ENCODE measurements around the gene SPN.
"Not testable (repeated sequence)": the region's sequence is repeated elsewhere in the genome, so short reads cannot be mapped to it uniquely, and the experiment has no call there.

Gene SPN

DNA sequence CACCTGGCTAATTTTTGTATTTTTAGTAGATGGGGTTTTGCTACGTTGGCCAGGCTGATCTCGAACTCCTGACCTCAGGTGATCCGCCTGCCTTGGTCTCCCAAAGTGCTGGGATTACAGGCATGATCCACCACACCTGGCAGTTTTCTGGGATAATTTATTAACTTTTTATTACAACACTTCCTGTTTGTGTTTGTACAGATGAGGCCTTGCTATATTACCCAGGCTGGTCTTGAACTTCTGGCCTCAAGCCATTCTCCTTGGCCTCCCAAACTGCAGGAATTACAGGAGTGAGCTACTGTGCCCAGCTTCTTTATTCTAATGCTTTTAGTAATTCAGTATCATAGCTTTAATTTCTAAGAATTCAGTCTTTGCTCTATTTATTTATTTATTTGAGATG is 16.1 kb upstream of the SPN start:
- no peak for DNase-seq

- DNase-seq, result no peak
Observed at GRCh38 chr16:29649588-29650494, 13.2 kb upstream of the SPN start.

DNA sequence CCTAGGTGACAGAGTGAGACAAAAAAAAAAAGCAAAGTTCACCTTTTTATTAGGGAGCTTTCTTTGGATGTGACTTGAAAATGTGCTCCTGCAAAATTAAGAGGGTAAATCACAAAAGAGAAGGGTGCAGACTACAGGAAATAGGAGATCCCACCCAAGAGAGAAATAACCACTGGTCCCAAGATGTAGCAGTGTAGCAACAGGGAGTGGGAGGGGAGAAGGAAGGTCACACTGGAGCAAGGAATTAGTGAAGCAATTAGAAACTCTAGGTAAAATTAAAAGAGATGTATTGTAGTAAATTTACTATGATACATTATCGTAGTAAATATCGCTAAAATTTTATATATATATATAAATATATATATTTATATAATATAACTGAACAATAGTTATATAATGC is 12.3 kb upstream of the SPN start:
- DNase-seq, result no peak

DNA sequence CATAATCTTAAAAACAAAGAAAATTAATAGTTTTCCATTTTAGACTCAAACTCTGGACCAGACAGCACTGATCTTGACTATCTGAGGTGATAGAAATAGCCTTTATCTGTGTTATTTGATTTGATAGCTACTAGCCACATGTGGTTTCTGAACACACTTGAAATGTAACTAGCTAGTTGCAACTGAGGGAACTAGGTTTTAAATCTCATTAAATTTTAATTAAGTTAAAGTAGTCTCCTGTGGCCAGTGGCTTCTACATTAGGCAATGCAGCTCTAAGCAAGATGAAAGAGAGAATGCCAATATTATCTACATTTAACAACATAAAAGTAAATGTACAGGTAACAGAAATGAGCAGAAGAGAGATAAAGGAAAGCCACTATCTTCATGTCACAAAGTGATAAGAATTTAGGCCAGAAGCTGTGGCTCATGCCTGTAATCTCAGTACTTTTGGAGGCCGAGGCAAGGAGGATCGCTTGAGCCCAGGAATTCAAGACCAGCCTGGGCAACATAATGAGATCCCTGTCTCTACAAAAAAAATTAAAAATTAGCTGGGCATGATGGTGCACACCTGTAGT is 11.2 kb upstream of the SPN start:
- DNase-seq, result no peak

- DNase-seq, result no peak
Observed at GRCh38 chr16:29653471-29653870, 9.6 kb upstream of the SPN start.

GRCh38 chr16:29653890-29654289 is 9.2 kb upstream of the SPN start:
- DNase-seq, result not testable (repeated sequence)

GRCh38 chr16:29656688-29657523 is 6.1 kb upstream of the SPN start:
- no peak for DNase-seq

GRCh38 chr16:29658705-29659104 is 4.3 kb upstream of the SPN start:
- no peak for DNase-seq

GRCh38 chr16:29662000-29662728 is 883 bp upstream of the SPN start:
- DNase-seq, result no peak

DNA sequence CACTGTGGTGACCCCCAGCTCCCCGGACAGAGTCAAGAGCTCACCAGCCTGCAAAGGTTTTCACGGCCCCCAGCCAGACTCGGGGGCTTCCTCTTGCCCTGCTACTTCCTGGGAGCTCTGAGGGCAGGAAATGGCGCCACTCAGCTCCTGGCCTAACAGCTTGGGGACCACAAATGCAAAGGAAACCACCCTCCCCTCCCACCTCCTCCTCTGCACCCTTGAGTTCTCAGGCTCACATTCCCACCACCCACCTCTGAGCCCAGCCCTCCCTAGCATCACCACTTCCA is 375 bp upstream of the SPN start:
- no peak for DNase-seq

GRCh38 chr16:29663807-29664090 is 702 bp downstream of the SPN start:
- peak; percentile 42 for DNase-seq

- DNase-seq, result peak; percentile 58
Observed at GRCh38 chr16:29664091-29664921, 1.3 kb downstream of the SPN start.

GRCh38 chr16:29665294-29666077 is 2.4 kb downstream of the SPN start:
- peak; percentile 50 for DNase-seq

GRCh38 chr16:29667322-29667610 is 4.2 kb downstream of the SPN start:
- not testable (repeated sequence) for DNase-seq

DNA sequence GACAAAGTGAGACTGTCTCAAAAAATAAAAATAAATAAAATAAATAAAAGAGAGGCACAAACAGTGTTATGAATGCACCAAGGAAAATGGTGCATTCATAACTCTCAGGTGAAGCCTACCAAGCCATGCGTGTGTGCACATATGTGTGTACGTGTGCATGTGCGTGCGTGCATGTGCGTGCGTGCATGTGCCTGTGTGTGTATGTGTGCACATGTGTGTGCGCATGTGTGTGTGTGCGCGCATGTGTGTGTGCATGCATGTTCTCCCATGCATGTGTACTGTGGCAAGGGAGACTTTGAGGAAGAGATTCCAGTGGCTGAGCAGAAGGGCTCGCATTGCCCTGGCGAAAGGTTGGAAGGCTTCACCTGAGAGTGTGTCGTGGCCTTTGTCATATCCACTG is 4.7 kb downstream of the SPN start:
- no peak for DNase-seq

GRCh38 chr16:29668267-29668666 is 5.2 kb downstream of the SPN start:
- no peak for DNase-seq

- DNase-seq, result no peak
Observed at GRCh38 chr16:29673501-29673900, 10.5 kb downstream of the SPN start.

- DNase-seq, result no peak
Observed at GRCh38 chr16:29674188-29674587, 11.1 kb downstream of the SPN start.

GRCh38 chr16:29675811-29676643 is 13.0 kb downstream of the SPN start:
- DNase-seq, result no peak

DNA sequence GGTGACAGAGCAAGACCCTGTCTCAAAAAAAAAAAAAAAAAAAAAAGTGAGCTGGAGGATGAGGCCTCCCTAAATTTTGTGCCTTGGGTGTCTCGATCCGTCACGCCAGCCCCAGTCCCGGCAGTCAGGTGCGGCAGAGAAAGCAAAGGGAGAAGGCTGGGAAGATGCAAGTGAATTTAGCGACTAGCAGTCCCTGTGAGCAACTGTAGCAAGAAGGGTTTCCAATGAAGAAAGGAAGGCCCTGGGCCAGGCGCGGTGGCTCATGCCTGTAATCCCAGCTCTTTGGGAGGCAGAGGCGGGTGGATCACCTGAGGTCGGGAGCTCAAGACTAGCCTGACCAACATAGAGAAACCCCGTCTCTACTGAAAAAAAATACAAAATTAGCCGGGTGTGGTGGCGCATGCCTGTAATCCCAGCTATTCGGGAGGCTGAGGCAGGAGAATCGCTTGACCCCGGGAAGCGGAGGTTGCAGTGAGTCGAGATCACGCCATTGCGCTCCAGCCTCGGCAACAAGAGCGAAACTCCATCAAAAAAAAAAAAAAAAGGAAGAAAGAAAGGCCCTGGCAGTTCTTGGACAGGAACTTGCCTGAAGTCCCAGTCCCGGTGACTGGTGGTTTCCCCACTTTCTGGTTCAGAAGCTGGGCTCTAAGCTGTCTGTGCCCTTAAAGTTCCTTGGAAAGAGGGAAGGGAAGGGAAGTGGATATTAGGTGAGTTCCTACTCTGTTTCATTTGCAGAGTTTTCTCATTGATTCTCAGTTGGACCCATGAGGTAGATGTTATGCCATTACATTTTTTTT is 14.1 kb downstream of the SPN start:
- DNase-seq, result no peak

Data from activated T-cell treated with anti-CD3 and anti-CD28 coated beads, Interleukin-2, amount 50 U/mL, for 1 hour (primary cell).